Thoracic aorta (tissue), 2 donors: ENCODE measurements around the gene ATP1A3. TPM values are rescaled to one million over a fixed set of nuclear protein-coding genes. Genes with fewer than 3 reads are reported as not detected.
A peak's percentile ranks its signal among the peaks of the same experiment; 100 is the strongest.

Experiments used
- ATAC-seq: fragments of 150-250 bp; one replicate; pipeline ENCODE4 v1.8.0; 2017; ENCODE audit warnings: low read depth; ENCODE audit not compliant: insufficient number of reproducible peaks, low FRiP score
- DNase-seq: peaks from one replicate; pipeline ENCODE4 v3.0.0-alpha.2; 2020; ENCODE audit warnings: low spot score
- H3K27ac ChIP-seq, 2 donors: fragments of 200-600 bp; sonication (generic); 1 replicate in 1 of 2; 2 replicates in 1 of 2; pipeline ENCODE4 v1.5.1; 2016; ENCODE audit warnings: mild to moderate bottlenecking in 2 of 2, moderate library complexity in 2 of 2
- H3K27me3 ChIP-seq: fragments of 200-600 bp; sonication (generic); replicated peaks from 2 replicates; pipeline ENCODE4 v1.6.0; 2016; ENCODE audit warnings: mild to moderate bottlenecking; ENCODE audit not compliant: insufficient read depth
- H3K36me3 ChIP-seq: fragments of 200-600 bp; sonication (generic); one replicate; pipeline ENCODE4 v1.5.1; 2016
- H3K4me1 ChIP-seq, 2 donors: fragments of 200-600 bp; sonication (generic); 1 replicate in 1 of 2; 2 replicates in 1 of 2; pipeline versions ENCODE4 v1.5.1 to v1.6.0; 2016; ENCODE audit warnings: low read depth in 2 of 2, mild to moderate bottlenecking in 1 of 2; ENCODE audit not compliant: control insufficient read depth in 1 of 2
- H3K4me3 ChIP-seq: fragments of 200-600 bp; sonication (generic); 2 replicates; pipeline ENCODE4 v1.5.1; 2016; ENCODE audit warnings: mild to moderate bottlenecking
- H3K9me3 ChIP-seq: fragments of 200-600 bp; sonication (generic); 2 replicates; pipeline ENCODE4 v1.5.1; 2016
- CTCF ChIP-seq: fragments of 200-600 bp; sonication (generic); IDR thresholded peaks from one replicate; pipeline ENCODE4 v1.5.1; 2019; ENCODE audit warnings: antibody characterized with exemption
- total RNA-seq, 2 donors: library from RNA; depleted of rRNA; stranded (reverse); fragments of >200 nt; gene quantifications; one replicate each; pipeline versions ENCODE4 v1.1.0 to v1.2.3, GENCODE V29; 2016

The ATP1A3 gene
- total RNA-seq, 2 donors from 2014 or later: 0.14 TPM; not detected in 1

- peaks cover 8% of the 10 kb centered on the region for H3K27me3 ChIP-seq
- ATAC-seq (no peak), DNase-seq (no peak)
- no peak for TF ChIP-seq CTCF
- H3K27ac ChIP-seq: no peak overlapping the region
- peaks cover 7 to 10% of the 10 kb centered on the region in 2 donors for H3K4me1 ChIP-seq
- no peaks in the 10 kb centered on the region for H3K36me3 ChIP-seq
- H3K9me3 ChIP-seq: no peaks in the 10 kb centered on the region
- H3K4me3 ChIP-seq: no peak overlapping the region
Measured at GRCh38 chr19:41937525-41938468, 56.2 kb downstream of the ATP1A3 start.

DNA sequence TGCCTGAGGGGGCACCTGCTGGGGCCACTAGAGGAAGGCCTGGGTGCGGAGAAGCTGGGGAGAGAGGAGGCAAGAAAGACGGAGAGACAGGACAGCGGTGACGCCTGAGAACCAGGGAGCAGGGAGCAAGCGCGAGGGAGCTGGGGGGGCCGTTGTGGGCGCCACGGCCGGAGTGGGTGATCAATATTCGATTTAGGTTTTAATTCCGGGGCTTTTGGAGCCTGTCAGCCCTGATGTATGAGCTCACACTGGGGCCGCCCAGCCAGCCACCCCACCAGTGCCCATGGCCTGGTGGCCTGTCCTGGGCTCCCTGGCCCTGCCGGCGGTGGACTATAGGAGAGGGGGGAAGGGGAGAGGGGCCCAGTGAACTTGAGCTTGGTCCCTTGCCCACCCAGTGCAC is 57.1 kb downstream of the ATP1A3 start:
- TF ChIP-seq CTCF: no peak
- H3K27me3 ChIP-seq: peaks cover 8% of the 10 kb centered on the region

GRCh38 chr19:41936416-41936850 is 57.6 kb downstream of the ATP1A3 start:
- Histone ChIP-seq H3K4me1 (peaks cover 7 to 10% of the 10 kb centered on the region in 2 donors), H3K36me3 (no peaks in the 10 kb centered on the region), H3K27ac (no peak overlapping the region), H3K9me3 (no peaks in the 10 kb centered on the region), H3K4me3 (no peak overlapping the region), H3K27me3 (peaks cover 8% of the 10 kb centered on the region)
- DNase-seq: no peak
- ATAC-seq: no peak
- TF ChIP-seq CTCF: no peak

More for the DNA sequence above, 57.1 kb downstream of the ATP1A3 start:
- no peaks in the 10 kb centered on the region for H3K9me3 ChIP-seq
- peaks cover 7 to 10% of the 10 kb centered on the region in 2 donors for H3K4me1 ChIP-seq
- DNase-seq (no peak), ATAC-seq (no peak)
- no peaks in the 10 kb centered on the region for H3K36me3 ChIP-seq
- H3K27ac ChIP-seq: no peak overlapping the region
- H3K4me3 ChIP-seq: no peak overlapping the region

DNA sequence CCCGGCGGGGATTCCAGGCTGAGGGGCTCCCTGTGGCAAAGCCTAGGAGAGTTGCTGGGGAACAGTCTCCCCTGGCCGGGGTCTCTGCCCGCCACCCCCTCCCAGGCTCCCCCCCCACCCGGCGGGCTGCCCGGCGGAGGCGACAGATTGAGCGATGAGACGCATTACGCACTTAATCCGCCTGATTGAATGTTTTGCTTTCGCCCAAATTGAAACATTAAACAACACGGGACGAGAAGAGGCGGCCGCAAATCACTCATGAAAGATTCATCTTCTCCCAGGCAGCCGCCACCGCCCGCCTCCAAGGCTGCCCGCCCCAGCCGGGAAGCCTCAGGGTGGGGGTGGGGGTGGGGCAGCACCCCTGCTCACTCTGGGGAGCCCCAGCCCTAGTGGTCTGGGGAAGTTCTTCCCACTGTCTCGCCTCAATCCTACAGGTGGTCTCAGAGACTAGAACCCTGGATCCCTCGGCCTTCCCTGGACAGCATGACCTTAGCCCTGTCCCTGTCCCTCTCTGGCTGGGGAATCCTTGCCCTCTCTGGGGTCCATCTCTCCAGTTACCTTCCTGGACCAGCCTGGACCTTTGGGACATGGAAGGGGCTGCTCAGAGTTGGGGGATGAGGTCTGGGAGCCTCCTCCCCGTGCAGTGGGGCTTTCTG is 58.1 kb downstream of the ATP1A3 start:
- Histone ChIP-seq H3K27ac (no peak overlapping the region), H3K4me3 (no peak overlapping the region), H3K27me3 (peaks cover 9% of the 10 kb centered on the region), H3K9me3 (no peaks in the 10 kb centered on the region), H3K36me3 (no peaks in the 10 kb centered on the region), H3K4me1 (peaks cover 5 to 6% of the 10 kb centered on the region in 2 donors)
- no peak for TF ChIP-seq CTCF
- DNase-seq (no peak), ATAC-seq (no peak)

- Histone ChIP-seq H3K4me3 (no peak overlapping the region), H3K27me3 (peaks cover 12% of the 10 kb centered on the region), H3K4me1 (no peaks in the 10 kb centered on the region), H3K27ac (no peak overlapping the region), H3K36me3 (no peaks in the 10 kb centered on the region), H3K9me3 (no peaks in the 10 kb centered on the region)
- DNase-seq: no peak
- no peak for ATAC-seq
- TF ChIP-seq CTCF: peak; percentile 72
Measured at GRCh38 chr19:41934849-41935374, 59.1 kb downstream of the ATP1A3 start.
